ENCODE data around the gene GRHL1.
"Not testable (repeated sequence)": the region's sequence is repeated elsewhere in the genome, so short reads cannot be mapped to it uniquely, and the experiment has no call there.

Gene GRHL1

GRCh38 chr2:9951522-9952285 is at the start of gene GRHL1:
Gene GRHL1 (plus strand): TSS chr2:9951693. CDS start chr2:9951834, 141 bp downstream.
- peak within 1 kb of the TSS; percentile 81 for H3K4me3 ChIP-seq
- no peaks in the 10 kb centered on the region for H3K9me3 ChIP-seq
- peak within 1 kb of the TSS; percentile 71 for H3K9ac ChIP-seq
- no peak for TF ChIP-seq Cebpa-rat (IDR thresholded peaks at IDR 0.05)
- peaks cover 12% of the 10 kb centered on the region for H3K4me1 ChIP-seq
- no peaks in the 10 kb centered on the region for H3K36me3 ChIP-seq
- H3K27me3 ChIP-seq, result peaks cover 43% of the 10 kb centered on the region
- peak within 1 kb of the TSS; percentile 14; the same call in 1 of the 2 replicates for H3K27ac ChIP-seq
- H4K20me1 ChIP-seq, result no peaks in the 10 kb centered on the region
- H3K4me2 ChIP-seq, result peak within 1 kb of the TSS; percentile 93

GRCh38 chr2:9905413-9905812 is 46.1 kb upstream of the GRHL1 start:
- peaks cover 15% of the 10 kb centered on the region for H3K36me3 ChIP-seq
- no peaks in the 10 kb centered on the region for H3K9me3 ChIP-seq
- H3K4me3 ChIP-seq, result no peak overlapping the region
- TF ChIP-seq Cebpa-rat (IDR thresholded peaks at IDR 0.05), result no peak
- H3K27ac ChIP-seq, result no peak overlapping the region
- H4K20me1 ChIP-seq, result no peaks in the 10 kb centered on the region
- no peaks in the 10 kb centered on the region for H3K27me3 ChIP-seq
- no peak overlapping the region for H3K9ac ChIP-seq
- no peaks in the 10 kb centered on the region for H3K4me1 ChIP-seq
- no peak overlapping the region for H3K4me2 ChIP-seq

- H3K36me3 ChIP-seq, result peaks cover 29% of the 10 kb centered on the region
- no peaks in the 10 kb centered on the region for H3K9me3 ChIP-seq
Measured at GRCh38 chr2:9907402-9907801, 44.1 kb upstream of the GRHL1 start.

GRCh38 chr2:9908639-9909038 is 42.9 kb upstream of the GRHL1 start:
- H3K9ac ChIP-seq, result no peak overlapping the region
- no peaks in the 10 kb centered on the region for H3K27me3 ChIP-seq
- no peak for TF ChIP-seq Cebpa-rat (IDR thresholded peaks at IDR 0.05)
- H3K4me2 ChIP-seq, result no peak overlapping the region
- no peak overlapping the region for H3K27ac ChIP-seq
- H3K4me3 ChIP-seq, result no peak overlapping the region
- no peaks in the 10 kb centered on the region for H4K20me1 ChIP-seq
- no peaks in the 10 kb centered on the region for H3K4me1 ChIP-seq
- peaks cover 41% of the 10 kb centered on the region for H3K36me3 ChIP-seq
- H3K9me3 ChIP-seq, result no peaks in the 10 kb centered on the region

More at GRCh38 chr2:9907402-9907801, 44.1 kb upstream of the GRHL1 start:
- Histone ChIP-seq H3K4me2 (no peak overlapping the region), H3K4me3 (no peak overlapping the region), H3K4me1 (no peaks in the 10 kb centered on the region), H3K27me3 (no peaks in the 10 kb centered on the region), H4K20me1 (no peaks in the 10 kb centered on the region), H3K9ac (no peak overlapping the region), H3K27ac (no peak overlapping the region)
- no peak for TF ChIP-seq Cebpa-rat (IDR thresholded peaks at IDR 0.05)

- H3K9ac ChIP-seq, result no peak overlapping the region
- H3K4me2 ChIP-seq, result no peak overlapping the region
- no peak for TF ChIP-seq Cebpa-rat (IDR thresholded peaks at IDR 0.05)
- H3K9me3 ChIP-seq, result no peaks in the 10 kb centered on the region
- H3K27ac ChIP-seq, result no peak overlapping the region
- no peaks in the 10 kb centered on the region for H3K4me1 ChIP-seq
- no peaks in the 10 kb centered on the region for H4K20me1 ChIP-seq
- H3K27me3 ChIP-seq, result no peaks in the 10 kb centered on the region
- H3K36me3 ChIP-seq, result peaks cover 46% of the 10 kb centered on the region
- H3K4me3 ChIP-seq, result no peak overlapping the region
Measured at GRCh38 chr2:9909106-9909505, 42.4 kb upstream of the GRHL1 start.

- Histone ChIP-seq H3K4me2 (no peak overlapping the region), H3K36me3 (peaks cover 57% of the 10 kb centered on the region), H3K27me3 (no peaks in the 10 kb centered on the region), H4K20me1 (no peaks in the 10 kb centered on the region), H3K4me3 (no peak overlapping the region), H3K4me1 (no peaks in the 10 kb centered on the region), H3K9me3 (no peaks in the 10 kb centered on the region), H3K9ac (no peak overlapping the region), H3K27ac (no peak overlapping the region)
- TF ChIP-seq Cebpa-rat (IDR thresholded peaks at IDR 0.05), result no peak
Measured at GRCh38 chr2:9910699-9911098, 40.8 kb upstream of the GRHL1 start.

- H3K9ac ChIP-seq, result no peak overlapping the region
- TF ChIP-seq Cebpa-rat (IDR thresholded peaks at IDR 0.05), result no peak
- H3K27me3 ChIP-seq, result no peaks in the 10 kb centered on the region
- no peak overlapping the region for H3K4me3 ChIP-seq
- H3K4me1 ChIP-seq, result no peaks in the 10 kb centered on the region
- H3K4me2 ChIP-seq, result no peak overlapping the region
- H3K36me3 ChIP-seq, result peaks cover 52% of the 10 kb centered on the region
- no peak overlapping the region for H3K27ac ChIP-seq
- no peaks in the 10 kb centered on the region for H4K20me1 ChIP-seq
- no peaks in the 10 kb centered on the region for H3K9me3 ChIP-seq
Measured at GRCh38 chr2:9912468-9912867, 39.0 kb upstream of the GRHL1 start.

- H3K36me3 ChIP-seq, result peaks cover 50% of the 10 kb centered on the region
- H3K9ac ChIP-seq, result no peak overlapping the region
- H4K20me1 ChIP-seq, result no peaks in the 10 kb centered on the region
- H3K4me1 ChIP-seq, result no peaks in the 10 kb centered on the region
- H3K4me3 ChIP-seq, result no peak overlapping the region
- H3K9me3 ChIP-seq, result no peaks in the 10 kb centered on the region
- TF ChIP-seq Cebpa-rat (IDR thresholded peaks at IDR 0.05), result no peak
- no peak overlapping the region for H3K27ac ChIP-seq
- H3K27me3 ChIP-seq, result no peaks in the 10 kb centered on the region
- no peak overlapping the region for H3K4me2 ChIP-seq
Measured at GRCh38 chr2:9914384-9915065, 37.0 kb upstream of the GRHL1 start.

- Histone ChIP-seq H3K4me3 (no peak overlapping the region), H3K9ac (no peak overlapping the region), H4K20me1 (no peaks in the 10 kb centered on the region), H3K27me3 (no peaks in the 10 kb centered on the region), H3K4me1 (no peaks in the 10 kb centered on the region), H3K27ac (no peak overlapping the region), H3K36me3 (peaks cover 48% of the 10 kb centered on the region), H3K4me2 (no peak overlapping the region), H3K9me3 (no peaks in the 10 kb centered on the region)
- no peak for TF ChIP-seq Cebpa-rat (IDR thresholded peaks at IDR 0.05)
Measured at GRCh38 chr2:9918275-9918674, 33.2 kb upstream of the GRHL1 start.

- no peak overlapping the region for H3K9ac ChIP-seq
- no peak overlapping the region for H3K4me3 ChIP-seq
- H4K20me1 ChIP-seq, result no peaks in the 10 kb centered on the region
- TF ChIP-seq Cebpa-rat (IDR thresholded peaks at IDR 0.05), result no peak
- H3K36me3 ChIP-seq, result peaks cover 36% of the 10 kb centered on the region
- H3K27me3 ChIP-seq, result no peaks in the 10 kb centered on the region
- no peak overlapping the region for H3K4me2 ChIP-seq
- no peak overlapping the region for H3K27ac ChIP-seq
- no peaks in the 10 kb centered on the region for H3K9me3 ChIP-seq
- no peaks in the 10 kb centered on the region for H3K4me1 ChIP-seq
Measured at GRCh38 chr2:9919512-9919911, 32.0 kb upstream of the GRHL1 start.

GRCh38 chr2:9927020-9927419 is 24.5 kb upstream of the GRHL1 start:
- H3K36me3 ChIP-seq, H3K4me1 ChIP-seq, H4K20me1 ChIP-seq, H3K27ac ChIP-seq, H3K4me2 ChIP-seq, H3K9me3 ChIP-seq, H3K9ac ChIP-seq, H3K27me3 ChIP-seq, H3K4me3 ChIP-seq: not testable (repeated sequence)

Measured in BLaER1 (cell line).